ENCODE data around the gene RARG.

Gene RARG

DNA sequence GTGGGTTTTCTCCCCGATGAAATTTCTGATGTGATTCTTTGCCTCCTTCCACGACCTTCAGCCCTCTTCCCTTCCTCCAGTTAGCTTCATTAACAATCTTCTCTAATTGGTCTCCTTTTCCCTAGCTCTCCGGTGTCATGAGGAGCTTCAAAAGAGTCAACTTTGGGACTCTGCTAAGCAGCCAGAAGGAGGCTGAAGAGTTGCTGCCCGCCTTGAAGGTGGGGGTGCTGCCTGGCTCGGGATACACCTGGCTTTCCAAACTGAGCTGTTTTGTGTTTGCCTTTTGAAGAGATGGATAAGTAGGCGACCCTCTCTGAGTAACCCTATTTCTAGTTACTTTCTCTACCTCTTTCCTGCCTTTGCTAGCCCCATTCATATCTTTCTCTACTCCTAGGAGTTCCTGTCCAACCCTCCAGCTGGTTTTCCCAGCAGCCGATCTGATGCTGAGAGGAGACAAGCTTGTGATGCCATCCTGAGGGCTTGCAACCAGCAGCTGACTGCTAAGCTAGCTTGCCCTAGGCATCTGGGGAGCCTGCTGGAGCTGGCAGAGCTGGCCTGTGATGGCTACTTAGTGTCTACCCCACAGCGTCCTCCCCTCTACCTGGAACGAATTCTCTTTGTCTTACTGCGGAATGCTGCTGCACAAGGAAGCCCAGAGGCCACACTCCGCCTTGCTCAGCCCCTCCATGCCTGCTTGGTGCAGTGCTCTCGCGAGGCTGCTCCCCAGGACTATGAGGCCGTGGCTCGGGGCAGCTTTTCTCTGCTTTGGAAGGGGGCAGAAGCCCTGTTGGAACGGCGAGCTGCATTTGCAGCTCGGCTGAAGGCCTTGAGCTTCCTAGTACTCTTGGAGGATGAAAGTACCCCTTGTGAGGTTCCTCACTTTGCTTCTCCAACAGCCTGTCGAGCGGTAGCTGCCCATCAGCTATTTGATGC lies 36.9 kb upstream of the RARG start:
- TF ChIP-seq FOXP2 (optimal IDR thresholded peaks at IDR 0.05; ENCODE audit: borderline replicate concordance, extremely low read depth, extremely low read length, insufficient read depth) (no peak), TAF1 (IDR thresholded peaks at IDR 0.05; ENCODE audit: borderline replicate concordance, insufficient read depth, low read length) (no peak), SIN3A (IDR thresholded peaks at IDR 0.05; ENCODE audit: borderline replicate concordance, insufficient read depth, low read length) (no peak), POLR2AphosphoS5 (IDR thresholded peaks at IDR 0.05; ENCODE audit: low read depth, low read length) (no peak)
- TF ChIP-seq, protein P1, sequence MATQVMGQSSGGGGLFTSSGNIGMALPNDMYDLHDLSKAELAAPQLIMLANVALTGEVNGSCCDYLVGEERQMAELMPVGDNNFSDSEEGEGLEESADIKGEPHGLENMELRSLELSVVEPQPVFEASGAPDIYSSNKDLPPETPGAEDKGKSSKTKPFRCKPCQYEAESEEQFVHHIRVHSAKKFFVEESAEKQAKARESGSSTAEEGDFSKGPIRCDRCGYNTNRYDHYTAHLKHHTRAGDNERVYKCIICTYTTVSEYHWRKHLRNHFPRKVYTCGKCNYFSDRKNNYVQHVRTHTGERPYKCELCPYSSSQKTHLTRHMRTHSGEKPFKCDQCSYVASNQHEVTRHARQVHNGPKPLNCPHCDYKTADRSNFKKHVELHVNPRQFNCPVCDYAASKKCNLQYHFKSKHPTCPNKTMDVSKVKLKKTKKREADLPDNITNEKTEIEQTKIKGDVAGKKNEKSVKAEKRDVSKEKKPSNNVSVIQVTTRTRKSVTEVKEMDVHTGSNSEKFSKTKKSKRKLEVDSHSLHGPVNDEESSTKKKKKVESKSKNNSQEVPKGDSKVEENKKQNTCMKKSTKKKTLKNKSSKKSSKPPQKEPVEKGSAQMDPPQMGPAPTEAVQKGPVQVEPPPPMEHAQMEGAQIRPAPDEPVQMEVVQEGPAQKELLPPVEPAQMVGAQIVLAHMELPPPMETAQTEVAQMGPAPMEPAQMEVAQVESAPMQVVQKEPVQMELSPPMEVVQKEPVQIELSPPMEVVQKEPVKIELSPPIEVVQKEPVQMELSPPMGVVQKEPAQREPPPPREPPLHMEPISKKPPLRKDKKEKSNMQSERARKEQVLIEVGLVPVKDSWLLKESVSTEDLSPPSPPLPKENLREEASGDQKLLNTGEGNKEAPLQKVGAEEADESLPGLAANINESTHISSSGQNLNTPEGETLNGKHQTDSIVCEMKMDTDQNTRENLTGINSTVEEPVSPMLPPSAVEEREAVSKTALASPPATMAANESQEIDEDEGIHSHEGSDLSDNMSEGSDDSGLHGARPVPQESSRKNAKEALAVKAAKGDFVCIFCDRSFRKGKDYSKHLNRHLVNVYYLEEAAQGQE (IDR thresholded peaks at IDR 0.05; ENCODE audit: insufficient read depth in 1 of 2, low read depth in 2 of 2, low read length in 2 of 2), result no peak

DNA sequence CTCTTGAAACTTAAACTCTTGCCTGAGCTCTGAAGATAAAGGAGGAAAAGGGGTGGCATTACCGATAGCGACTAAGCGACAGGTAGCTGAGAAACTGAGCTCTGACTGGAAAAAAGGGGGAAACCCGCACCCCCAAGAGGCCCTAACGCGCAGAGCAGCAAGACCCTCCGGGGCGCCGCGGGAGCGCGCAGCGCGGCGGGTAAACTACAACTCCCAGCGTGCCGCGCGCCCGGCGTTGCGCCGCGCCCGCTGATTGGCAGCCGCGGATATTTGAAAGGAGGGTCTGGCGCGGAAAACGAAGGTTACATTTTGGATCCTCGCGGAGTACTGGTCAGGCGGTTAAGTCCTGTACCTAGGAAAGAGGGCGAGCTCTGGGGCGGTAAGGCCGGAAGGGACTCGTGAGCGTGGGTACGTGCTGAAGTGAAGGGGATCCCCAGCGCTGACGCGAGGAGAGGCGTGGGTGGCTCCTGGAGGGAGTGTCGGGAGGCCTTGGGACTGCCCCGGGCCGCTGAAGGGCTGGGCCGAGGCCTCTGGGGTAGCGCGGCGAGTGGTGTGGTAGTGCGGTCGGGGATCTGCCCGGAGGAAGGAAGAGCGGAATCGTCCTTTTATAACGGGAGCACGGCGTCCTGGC lies 36.1 kb upstream of the RARG start, which contains the start of gene ESPL1:
Gene ESPL1, plus strand, starts transcription at position 301 of the 631 bp plus-strand sequence. CDS start 468 bp downstream, outside the sequence.
- TF ChIP-seq TAF1 (IDR thresholded peaks at IDR 0.05; ENCODE audit: borderline replicate concordance, insufficient read depth, low read length) (peak; percentile 73; the same call in 1 of the 2 replicates), FOXP2 (optimal IDR thresholded peaks at IDR 0.05; ENCODE audit: borderline replicate concordance, extremely low read depth, extremely low read length, insufficient read depth) (peak; percentile 21), POLR2AphosphoS5 (IDR thresholded peaks at IDR 0.05; ENCODE audit: low read depth, low read length) (peak; percentile 68), SIN3A (IDR thresholded peaks at IDR 0.05; ENCODE audit: borderline replicate concordance, insufficient read depth, low read length) (peak; percentile 60; the same call in 1 of the 2 replicates)
- TF ChIP-seq, protein P1 (IDR thresholded peaks at IDR 0.05; ENCODE audit: insufficient read depth in 1 of 2, low read depth in 2 of 2, low read length in 2 of 2), result no peak

DNA sequence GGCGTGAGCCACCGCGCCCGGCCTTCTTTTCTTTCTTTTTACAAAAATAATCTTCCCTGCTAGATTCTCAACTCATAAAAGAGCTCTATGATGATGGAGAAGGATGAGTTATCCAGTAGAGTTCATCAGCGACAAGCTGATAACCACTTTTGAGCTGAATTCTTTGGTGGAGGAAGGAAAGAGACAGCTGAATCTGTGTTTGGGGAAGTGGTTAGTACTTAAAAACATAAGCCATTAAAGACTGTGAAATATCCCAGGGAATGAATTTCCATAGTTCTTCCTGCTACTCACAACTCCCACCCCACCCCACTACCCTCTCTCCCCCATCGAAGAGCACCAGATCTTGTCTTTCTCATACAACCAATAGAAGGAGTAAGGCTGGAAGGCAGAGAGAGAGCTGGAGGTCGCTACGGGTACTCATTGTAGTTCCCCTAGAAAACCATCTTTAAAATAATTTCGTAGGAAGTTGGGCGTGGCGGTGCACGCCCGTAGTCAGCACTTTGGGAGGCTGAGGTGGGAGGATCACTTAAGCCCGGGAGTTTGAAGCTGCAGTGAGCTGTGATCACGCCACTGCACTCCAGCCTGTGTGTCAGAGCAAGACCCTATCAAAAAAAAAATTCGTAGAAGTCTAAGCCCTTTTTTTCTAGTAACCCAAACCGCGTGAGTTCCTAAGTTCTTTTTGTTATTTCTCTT lies 35.4 kb upstream of the RARG start:
- TF ChIP-seq, protein P1 (IDR thresholded peaks at IDR 0.05; ENCODE audit: insufficient read depth in 1 of 2, low read depth in 2 of 2, low read length in 2 of 2), result no peak
- TF ChIP-seq TAF1 (IDR thresholded peaks at IDR 0.05; ENCODE audit: borderline replicate concordance, insufficient read depth, low read length), result no peak

DNA sequence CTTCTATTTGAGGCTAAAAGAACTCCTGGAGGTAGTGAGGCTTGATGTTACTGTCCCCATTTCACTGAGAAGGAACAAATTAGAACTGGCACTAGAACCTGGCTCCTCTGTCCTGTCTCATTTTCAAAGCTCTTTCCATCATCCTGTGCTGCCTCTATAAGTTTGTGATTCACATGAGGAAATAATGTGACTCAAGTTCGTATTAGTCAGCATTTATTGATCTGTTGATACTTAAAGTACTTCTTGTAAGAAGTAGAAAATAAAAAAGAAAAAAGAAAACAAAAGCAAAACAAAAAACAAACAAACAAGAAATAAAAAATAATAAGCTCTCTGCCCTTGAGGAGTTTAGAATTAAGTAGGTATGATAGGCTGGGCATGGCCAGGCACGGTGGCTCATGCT lies 33.8 kb upstream of the RARG start:
- TF ChIP-seq, protein P1 (IDR thresholded peaks at IDR 0.05; ENCODE audit: insufficient read depth in 1 of 2, low read depth in 2 of 2, low read length in 2 of 2), result no peak
- TF ChIP-seq SIN3A (IDR thresholded peaks at IDR 0.05; ENCODE audit: borderline replicate concordance, insufficient read depth, low read length) (no peak), POLR2AphosphoS5 (IDR thresholded peaks at IDR 0.05; ENCODE audit: low read depth, low read length) (no peak), TAF1 (IDR thresholded peaks at IDR 0.05; ENCODE audit: borderline replicate concordance, insufficient read depth, low read length) (no peak), FOXP2 (optimal IDR thresholded peaks at IDR 0.05; ENCODE audit: borderline replicate concordance, extremely low read depth, extremely low read length, insufficient read depth) (no peak)

Data from PFSK-1 (cell line).